IPS DF 6.9 (cell line): Measurements from ENCODE around the gene SCN9A.
"Not testable (repeated sequence)": the region's sequence is repeated elsewhere in the genome, so short reads cannot be mapped to it uniquely, and the experiment has no call there.

Experiments used
- DNase-seq: peaks from one replicate; pipeline ENCODE4 v3.0.0-alpha.2; 2013; ENCODE audit warnings: low read depth, low spot score
- H3K27ac ChIP-seq: one replicate; pipeline ENCODE4 v1.5.1; 2013; ENCODE audit warnings: low read length, control low read depth
- H3K27me3 ChIP-seq: 2 replicates; pipeline ENCODE4 v1.6.1; 2013; ENCODE audit warnings: mild to moderate bottlenecking, low read length; ENCODE audit not compliant: control insufficient read depth, insufficient read depth
- H3K36me3 ChIP-seq: 2 replicates; pipeline ENCODE4 v1.6.1; 2013; ENCODE audit warnings: low read length; ENCODE audit not compliant: control insufficient read depth, insufficient read depth
- H3K4me1 ChIP-seq: 2 replicates; pipeline ENCODE4 v1.6.1; 2013; ENCODE audit warnings: low read length; ENCODE audit not compliant: control insufficient read depth, insufficient read depth
- H3K4me3 ChIP-seq: 2 replicates; pipeline ENCODE4 v1.5.1; 2013; ENCODE audit warnings: mild to moderate bottlenecking, low read length
- H3K9me3 ChIP-seq: 2 replicates; pipeline ENCODE4 v1.6.1; 2013; ENCODE audit warnings: low read length, inconsistent platforms; ENCODE audit not compliant: control insufficient read depth, insufficient read depth
- WGBS: extraction: QIAGEN DNeasy Blood & Tissue Kit; methylation state at CpG from one replicate; pipeline ENCODE4 v1.1.7; 2013; ENCODE audit warnings: mixed read lengths, missing lambda C conversion rate; ENCODE audit not compliant: insufficient read length, insufficient coverage; 5-methylcytosine and 5-hydroxymethylcytosine counted together

The SCN9A gene

GRCh38 chr2:166229678-166230023 is 146.1 kb downstream of the SCN9A start:
- Histone ChIP-seq H3K4me3 (no peak overlapping the region), H3K27ac (no peak overlapping the region), H3K9me3 (no peaks in the 10 kb centered on the region), H3K27me3 (no peaks in the 10 kb centered on the region), H3K36me3 (no peaks in the 10 kb centered on the region), H3K4me1 (no peaks in the 10 kb centered on the region)
- no peak for DNase-seq

- H3K4me3 ChIP-seq, result no peak overlapping the region
- H3K27ac ChIP-seq, result no peak overlapping the region
- no peaks in the 10 kb centered on the region for H3K36me3 ChIP-seq
- H3K9me3 ChIP-seq, result no peaks in the 10 kb centered on the region
- no peaks in the 10 kb centered on the region for H3K27me3 ChIP-seq
- DNase-seq, result no peak
- no peaks in the 10 kb centered on the region for H3K4me1 ChIP-seq
These were observed 151.5 kb downstream of the SCN9A start for GRCh38 chr2:166224197-166224596.

GRCh38 chr2:166223298-166223697 is 152.4 kb downstream of the SCN9A start:
- no peak overlapping the region for H3K27ac ChIP-seq
- no peaks in the 10 kb centered on the region for H3K9me3 ChIP-seq
- H3K36me3 ChIP-seq, result no peaks in the 10 kb centered on the region
- no peak for DNase-seq
- H3K27me3 ChIP-seq, result no peaks in the 10 kb centered on the region
- no peak overlapping the region for H3K4me3 ChIP-seq
- no peaks in the 10 kb centered on the region for H3K4me1 ChIP-seq
- WGBS, result no CpG with 5 or more reads among the region's 4 CpGs

- WGBS, result no CpG with 5 or more reads among the region's 1 CpG
These were observed 164.7 kb downstream of the SCN9A start for GRCh38 chr2:166211079-166211478.

DNA sequence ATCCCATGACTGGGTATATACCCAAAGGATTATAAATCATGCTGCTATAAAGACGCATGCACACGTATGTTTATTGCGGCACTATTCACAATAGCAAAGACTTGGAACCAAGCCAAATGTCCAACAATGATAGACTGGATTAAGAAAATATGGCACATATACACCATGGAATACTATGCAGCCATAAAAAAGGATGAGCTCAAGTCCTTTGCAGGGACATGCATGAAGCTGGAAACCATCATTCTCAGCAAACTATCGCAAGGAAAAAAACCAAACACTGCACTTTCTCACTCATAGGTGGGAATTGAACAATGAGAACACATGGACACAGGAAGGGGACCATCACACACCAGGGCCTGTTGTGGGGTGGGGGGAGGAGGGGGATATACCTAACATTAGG is 165.8 kb downstream of the SCN9A start:
- H3K36me3 ChIP-seq, H3K9me3 ChIP-seq, H3K4me1 ChIP-seq, DNase-seq, H3K27me3 ChIP-seq, H3K4me3 ChIP-seq, H3K27ac ChIP-seq: not testable (repeated sequence)
- WGBS, result no CpG with 5 or more reads among the region's 4 CpGs

More at GRCh38 chr2:166211079-166211478, 164.7 kb downstream of the SCN9A start:
- Histone ChIP-seq H3K36me3 (no peaks in the 10 kb centered on the region), H3K9me3 (no peaks in the 10 kb centered on the region), H3K4me3 (no peak overlapping the region), H3K27me3 (no peaks in the 10 kb centered on the region), H3K27ac (no peak overlapping the region), H3K4me1 (no peaks in the 10 kb centered on the region)
- no peak for DNase-seq

DNA sequence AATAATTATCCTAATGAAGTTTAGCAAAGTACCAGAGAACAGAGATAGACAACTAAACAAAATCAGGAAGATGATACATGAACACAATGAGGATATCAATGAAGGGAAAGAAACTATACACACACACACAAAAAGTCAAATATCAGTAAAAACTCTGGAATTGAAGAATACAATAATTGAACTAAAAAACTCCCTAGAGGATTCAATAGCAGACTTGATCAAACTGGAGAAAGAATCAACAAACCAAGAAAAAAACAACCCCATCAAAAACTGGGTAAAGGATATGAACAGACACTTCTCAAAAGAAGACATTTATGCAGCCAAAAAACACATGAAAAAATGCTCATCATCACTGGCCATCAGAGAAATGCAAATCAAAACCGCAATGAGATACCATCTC is 166.4 kb downstream of the SCN9A start:
- DNase-seq, H3K4me3 ChIP-seq, H3K9me3 ChIP-seq, H3K27ac ChIP-seq, H3K36me3 ChIP-seq, H3K27me3 ChIP-seq, H3K4me1 ChIP-seq: not testable (repeated sequence)
- no CpG with 5 or more reads among the region's 1 CpG for WGBS

DNA sequence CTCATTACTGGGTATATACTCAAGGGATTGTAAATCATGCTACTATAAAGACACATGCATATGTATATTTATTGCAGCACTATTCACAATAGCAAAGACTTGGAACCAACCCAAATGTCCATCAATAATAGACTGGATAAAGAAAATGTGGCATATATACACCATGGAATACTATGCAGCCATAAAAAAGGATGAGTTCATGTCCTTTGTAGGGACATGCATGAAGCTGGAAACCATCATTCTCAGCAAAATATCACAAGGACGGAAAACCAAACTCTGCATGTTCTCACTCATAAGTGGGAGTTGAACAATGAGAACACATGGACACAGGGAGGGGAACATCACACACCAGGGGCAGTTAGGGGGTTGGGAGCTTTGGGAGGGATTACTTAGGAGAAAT is 169.6 kb downstream of the SCN9A start:
- not testable (repeated sequence) for H3K4me1 ChIP-seq, H3K27ac ChIP-seq, H3K36me3 ChIP-seq, H3K4me3 ChIP-seq, DNase-seq, H3K9me3 ChIP-seq, H3K27me3 ChIP-seq
- no CpG with 5 or more reads among the region's 1 CpG for WGBS

- no peaks in the 10 kb centered on the region for H3K4me1 ChIP-seq
- no peak overlapping the region for H3K27ac ChIP-seq
- DNase-seq, result no peak
- H3K27me3 ChIP-seq, result no peaks in the 10 kb centered on the region
- no peak overlapping the region for H3K4me3 ChIP-seq
- H3K9me3 ChIP-seq, result no peaks in the 10 kb centered on the region
- no peaks in the 10 kb centered on the region for H3K36me3 ChIP-seq
These were observed 173.0 kb downstream of the SCN9A start for GRCh38 chr2:166202778-166203177.

GRCh38 chr2:166197446-166197845 is 178.3 kb downstream of the SCN9A start:
- no peak for DNase-seq
- WGBS, result no CpG with 5 or more reads among the region's 3 CpGs
- no peaks in the 10 kb centered on the region for H3K4me1 ChIP-seq
- H3K4me3 ChIP-seq, result no peak overlapping the region
- no peak overlapping the region for H3K27ac ChIP-seq
- no peaks in the 10 kb centered on the region for H3K27me3 ChIP-seq
- H3K36me3 ChIP-seq, result no peaks in the 10 kb centered on the region
- H3K9me3 ChIP-seq, result no peaks in the 10 kb centered on the region

DNA sequence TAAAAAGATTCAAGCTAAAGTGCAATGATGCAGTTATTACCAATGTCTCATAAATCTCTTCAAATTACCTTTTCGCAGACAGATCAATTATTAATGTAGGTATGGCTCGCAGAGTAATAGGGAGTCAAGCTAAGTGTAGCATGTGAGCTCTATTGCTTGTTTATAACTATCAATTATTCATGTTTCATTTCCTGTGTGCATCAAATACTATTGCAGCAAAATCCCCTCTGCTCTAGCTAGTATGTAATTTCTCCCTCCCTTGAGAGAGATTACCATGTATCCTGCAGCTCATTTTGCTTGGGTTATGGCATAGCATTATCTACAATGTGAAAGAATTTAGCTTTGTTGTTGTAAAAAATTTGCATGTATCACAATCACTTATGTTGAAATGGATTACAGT is 182.3 kb downstream of the SCN9A start:
- H3K27ac ChIP-seq, result no peak overlapping the region
- H3K9me3 ChIP-seq, result no peaks in the 10 kb centered on the region
- H3K4me3 ChIP-seq, result no peak overlapping the region
- no peaks in the 10 kb centered on the region for H3K36me3 ChIP-seq
- no CpG with 5 or more reads among the region's 2 CpGs for WGBS
- H3K4me1 ChIP-seq, result no peaks in the 10 kb centered on the region
- DNase-seq, result no peak
- no peaks in the 10 kb centered on the region for H3K27me3 ChIP-seq

DNA sequence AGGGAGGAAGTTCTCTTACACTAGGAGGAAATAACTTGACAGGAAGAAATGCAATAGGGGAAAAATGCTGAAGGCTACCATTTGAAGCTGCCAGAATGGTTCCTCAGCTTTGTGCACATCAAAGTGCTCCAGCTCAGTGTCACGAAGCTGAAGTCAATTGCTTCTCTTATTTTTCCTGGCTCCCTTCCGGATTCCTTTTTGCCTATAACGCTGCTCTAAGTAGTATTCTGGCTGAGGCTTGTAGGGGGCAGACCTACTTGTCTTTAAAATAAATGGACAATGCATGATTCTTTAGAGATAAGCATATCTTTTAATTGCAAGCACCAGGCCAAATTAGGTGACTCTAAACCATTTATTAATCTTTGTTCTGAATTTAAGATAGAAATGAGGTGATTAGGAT is 187.7 kb downstream of the SCN9A start:
- Histone ChIP-seq H3K4me3 (no peak overlapping the region), H3K4me1 (peaks cover 1% of the 10 kb centered on the region; the same call in 1 of the 2 replicates), H3K27me3 (no peaks in the 10 kb centered on the region), H3K36me3 (no peaks in the 10 kb centered on the region), H3K27ac (no peak overlapping the region), H3K9me3 (no peaks in the 10 kb centered on the region)
- no peak for DNase-seq
- no CpG with 5 or more reads among the region's 3 CpGs for WGBS
